ENCODE measurements around the gene NNMT. TPM values are rescaled to one million over a fixed set of nuclear protein-coding genes. Genes with fewer than 3 reads are reported as not detected.

The NNMT gene
- total and polyA plus RNA-seq, 2 donors (not counting 1 experiment from before 2014, with no cell fraction given): not detected

GRCh38 chr11:114302663-114303062 is 6.5 kb downstream of the NNMT start:
- Histone ChIP-seq H3K4me1 (ENCODE audit: control insufficient read depth in 2 of 2, insufficient read depth in 2 of 2, low read length in 2 of 2) (no peaks in the 10 kb centered on the region), H3K9ac (ENCODE audit: low read length) (no peak overlapping the region), H3K36me3 (replicated peaks in 1 of 2; ENCODE audit: control extremely low read depth in 1 of 2, control insufficient read depth in 1 of 2, extremely low read depth in 1 of 2, insufficient read depth in 2 of 2, low read length in 1 of 2) (no peaks in the 10 kb centered on the region), H3K27ac (ENCODE audit: low read length in 2 of 2) (no peak overlapping the region), H3K9me3 (ENCODE audit: control extremely low read depth in 1 of 3, control insufficient read depth in 2 of 3, insufficient read depth in 1 of 3, low read length in 2 of 3) (no peaks in the 10 kb centered on the region), H3K79me2 (ENCODE audit: control insufficient read depth, insufficient read depth, low read length) (no peaks in the 10 kb centered on the region), H3K27me3 (replicated peaks in 1 of 4; ENCODE audit: control extremely low read depth in 1 of 4, control insufficient read depth in 3 of 4, insufficient read depth in 4 of 4, low read length in 3 of 4) (peaks cover 0 to 6% (median 0%) of the 10 kb centered on the region in 4 experiments), H3K4me3 (ENCODE audit: control extremely low read depth in 1 of 5, extremely low read depth in 1 of 5, insufficient read depth in 1 of 5, low read depth in 2 of 5, low read length in 4 of 5) (no peak overlapping the region), H2AFZ (ENCODE audit: insufficient read depth, low read depth, low read length, poor library complexity, severe bottlenecking) (no peak overlapping the region), H3K4me2 (replicated peaks; ENCODE audit: low read depth, low read length, poor library complexity, severe bottlenecking) (no peak overlapping the region), H4K20me1 (ENCODE audit: control insufficient read depth, insufficient read depth, low read length, poor library complexity, severe bottlenecking) (no peaks in the 10 kb centered on the region)
- DNase-seq (no peak), ATAC-seq (ENCODE audit: low read depth) (no peak)
- H3K4me3 Mint-ChIP-seq: no peak overlapping the region
- ChIA-PET POLR2A (no interaction called here), CTCF (no interaction called here)
- TF ChIP-seq EZH2 (IDR thresholded peaks at IDR 0.05; ENCODE audit: borderline replicate concordance, insufficient read depth, low read depth, low read length, poor library complexity, severe bottlenecking) (no peak), CTCF (IDR thresholded peaks at IDR 0.05) (no peak)
- WGBS (ENCODE audit: insufficient coverage): no CpG with 5 or more reads among the region's 1 CpG
- peaks cover 31% of the 10 kb centered on the region for H3K27me3 Mint-ChIP-seq
- H3K27ac Mint-ChIP-seq: no peak overlapping the region
- no peaks in the 10 kb centered on the region for H3K4me1 Mint-ChIP-seq
- peaks cover 6% of the 10 kb centered on the region for H3K9me3 Mint-ChIP-seq (ENCODE audit: insufficient read depth)
- intact Hi-C loops (cut with micrococcal nuclease): no loop called here

- H3K27me3 Mint-ChIP-seq: peaks cover 43% of the 10 kb centered on the region
Observed at GRCh38 chr11:114304065-114304464, 7.9 kb downstream of the NNMT start.

More at GRCh38 chr11:114304065-114304464, 7.9 kb downstream of the NNMT start:
- Histone ChIP-seq H3K79me2 (ENCODE audit: control insufficient read depth, insufficient read depth, low read length) (no peaks in the 10 kb centered on the region), H3K4me2 (replicated peaks; ENCODE audit: low read depth, low read length, poor library complexity, severe bottlenecking) (no peak overlapping the region), H3K36me3 (replicated peaks in 1 of 2; ENCODE audit: control extremely low read depth in 1 of 2, control insufficient read depth in 1 of 2, extremely low read depth in 1 of 2, insufficient read depth in 2 of 2, low read length in 1 of 2) (no peaks in the 10 kb centered on the region), H2AFZ (ENCODE audit: insufficient read depth, low read depth, low read length, poor library complexity, severe bottlenecking) (no peak overlapping the region), H3K9me3 (ENCODE audit: control extremely low read depth in 1 of 3, control insufficient read depth in 2 of 3, insufficient read depth in 1 of 3, low read length in 2 of 3) (no peaks in the 10 kb centered on the region), H3K27me3 (replicated peaks in 1 of 4; ENCODE audit: control extremely low read depth in 1 of 4, control insufficient read depth in 3 of 4, insufficient read depth in 4 of 4, low read length in 3 of 4) (peaks cover 0 to 15% (median 3%) of the 10 kb centered on the region in 4 experiments), H4K20me1 (ENCODE audit: control insufficient read depth, insufficient read depth, low read length, poor library complexity, severe bottlenecking) (no peaks in the 10 kb centered on the region), H3K4me3 (ENCODE audit: control extremely low read depth in 1 of 5, extremely low read depth in 1 of 5, insufficient read depth in 1 of 5, low read depth in 2 of 5, low read length in 4 of 5) (no peak overlapping the region), H3K27ac (ENCODE audit: low read length in 2 of 2) (no peak overlapping the region), H3K9ac (ENCODE audit: low read length) (no peak overlapping the region), H3K4me1 (ENCODE audit: control insufficient read depth in 2 of 2, insufficient read depth in 2 of 2, low read length in 2 of 2) (no peaks in the 10 kb centered on the region)
- no peaks in the 10 kb centered on the region for H3K4me1 Mint-ChIP-seq
- ChIA-PET POLR2A (no interaction called here), CTCF (interaction anchor here (0.9 kb wide), 1 partner anchor 42 kb away, joined by 3 read pairs; no protein-coding TSS in a partner anchor)
- no peak overlapping the region for H3K27ac Mint-ChIP-seq
- intact Hi-C loops (cut with micrococcal nuclease): no loop called here
- no peak for DNase-seq
- 100% methylated on average over 1 of the region's 1 CpG for WGBS (ENCODE audit: insufficient coverage)
- ATAC-seq (ENCODE audit: low read depth): no peak
- no peak for TF ChIP-seq CTCF (IDR thresholded peaks at IDR 0.05)
- TF ChIP-seq EZH2 (IDR thresholded peaks at IDR 0.05; ENCODE audit: borderline replicate concordance, insufficient read depth, low read depth, low read length, poor library complexity, severe bottlenecking): no peak
- H3K4me3 Mint-ChIP-seq: no peak overlapping the region
- peaks cover 6% of the 10 kb centered on the region for H3K9me3 Mint-ChIP-seq (ENCODE audit: insufficient read depth)

Measured in B cell (primary cell).